ENCODE results near the gene HNF1A. TPM values are rescaled to one million over a fixed set of nuclear protein-coding genes. Genes with fewer than 3 reads are reported as not detected.

Gene HNF1A
- total and polyA plus RNA-seq, 9 of the 15 experiments (the other 6 are each of a cell fraction or from before 2014, with no cell fraction given) = not detected

GRCh38 chr12:121015825-121016766, 37.8 kb downstream of the HNF1A start, which contains the start of gene C12orf43 (continued):
- TF ChIP-seq ZNF780A (CRISPR knock-in tag; IDR thresholded peaks at IDR 0.05) (no peak), POLR2A (conservative IDR thresholded peaks at IDR 0.05) (peak; percentile 87), SFPQ (IDR thresholded peaks at IDR 0.05; ENCODE audit: low read depth, low read length) (no peak), RBFOX2 (IDR thresholded peaks at IDR 0.05; ENCODE audit: low read depth, low read length) (peak; percentile 89), PHB (CRISPR knock-in tag; IDR thresholded peaks at IDR 0.05) (no peak), E2F1 (CRISPR knock-in tag; IDR thresholded peaks at IDR 0.05) (0 out of 2 replicates have a peak, but pooled peaks have one; percentile 37), CTCF (IDR thresholded peaks at IDR 0.05 in 2 of 3, conservative IDR thresholded peaks at IDR 0.05 in 1 of 3; ENCODE audit: insufficient read depth in 2 of 3, low read depth in 1 of 3, low read length in 3 of 3) (no peak), EGR1 (conservative IDR thresholded peaks at IDR 0.05) (no peak), HMG20A (CRISPR knock-in tag; conservative IDR thresholded peaks at IDR 0.05) (no peak), MEF2A (IDR thresholded peaks at IDR 0.05; ENCODE audit: control insufficient read depth, low read depth, low read length) (no peak), HMGN3 (IDR thresholded peaks at IDR 0.05; ENCODE audit: borderline replicate concordance, extremely low read depth, insufficient read length, low read depth, low read length) (no peak), ARID3B (CRISPR knock-in tag; IDR thresholded peaks at IDR 0.05; ENCODE audit: borderline replicate concordance) (no peak), ETV5 (CRISPR knock-in tag; IDR thresholded peaks at IDR 0.05; ENCODE audit: low read depth) (no peak), NELFE (IDR thresholded peaks at IDR 0.05; ENCODE audit: insufficient read depth, insufficient read length) (no peak), ZNF280B (CRISPR knock-in tag; IDR thresholded peaks at IDR 0.05) (no peak), PML (IDR thresholded peaks at IDR 0.05; ENCODE audit: low read length) (no peak; the same call in 1 of the 2 replicates), FOXA1 (IDR thresholded peaks at IDR 0.05; ENCODE audit: borderline replicate concordance) (no peak), C11orf30 (IDR thresholded peaks at IDR 0.05; ENCODE audit: low read depth) (peak; percentile 98)

Measured in K562 (cell line).